ENCODE measurements around the gene SLC25A17. TPM values are rescaled to one million over a fixed set of nuclear protein-coding genes. Genes with fewer than 3 reads are reported as not detected.
A peak's percentile ranks its signal among the peaks of the same experiment; 100 is the strongest.

Gene SLC25A17
- total RNA-seq, 1 donor from 2014 or later = 25.7 TPM

- no peak for DNase-seq (ENCODE audit: low read depth, low spot score)
- Mint-ChIP-seq H3K9me3 (no peaks in the 10 kb centered on the region), H3K4me1 (peaks cover 23% of the 10 kb centered on the region), H3K27me3 (ENCODE audit: low read depth) (peaks cover 4% of the 10 kb centered on the region), H3K4me3 (no peak overlapping the region), H3K36me3 (ENCODE audit: low read depth) (no peaks in the 10 kb centered on the region), H3K27ac (ENCODE audit: unreplicated experiment) (no peak overlapping the region)
- TF ChIP-seq, protein P1, sequence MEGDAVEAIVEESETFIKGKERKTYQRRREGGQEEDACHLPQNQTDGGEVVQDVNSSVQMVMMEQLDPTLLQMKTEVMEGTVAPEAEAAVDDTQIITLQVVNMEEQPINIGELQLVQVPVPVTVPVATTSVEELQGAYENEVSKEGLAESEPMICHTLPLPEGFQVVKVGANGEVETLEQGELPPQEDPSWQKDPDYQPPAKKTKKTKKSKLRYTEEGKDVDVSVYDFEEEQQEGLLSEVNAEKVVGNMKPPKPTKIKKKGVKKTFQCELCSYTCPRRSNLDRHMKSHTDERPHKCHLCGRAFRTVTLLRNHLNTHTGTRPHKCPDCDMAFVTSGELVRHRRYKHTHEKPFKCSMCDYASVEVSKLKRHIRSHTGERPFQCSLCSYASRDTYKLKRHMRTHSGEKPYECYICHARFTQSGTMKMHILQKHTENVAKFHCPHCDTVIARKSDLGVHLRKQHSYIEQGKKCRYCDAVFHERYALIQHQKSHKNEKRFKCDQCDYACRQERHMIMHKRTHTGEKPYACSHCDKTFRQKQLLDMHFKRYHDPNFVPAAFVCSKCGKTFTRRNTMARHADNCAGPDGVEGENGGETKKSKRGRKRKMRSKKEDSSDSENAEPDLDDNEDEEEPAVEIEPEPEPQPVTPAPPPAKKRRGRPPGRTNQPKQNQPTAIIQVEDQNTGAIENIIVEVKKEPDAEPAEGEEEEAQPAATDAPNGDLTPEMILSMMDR (conservative IDR thresholded peaks at IDR 0.05) = no peak
Measured at GRCh38 chr22:40732999-40733292, 86.2 kb downstream of the SLC25A17 start.

DNA sequence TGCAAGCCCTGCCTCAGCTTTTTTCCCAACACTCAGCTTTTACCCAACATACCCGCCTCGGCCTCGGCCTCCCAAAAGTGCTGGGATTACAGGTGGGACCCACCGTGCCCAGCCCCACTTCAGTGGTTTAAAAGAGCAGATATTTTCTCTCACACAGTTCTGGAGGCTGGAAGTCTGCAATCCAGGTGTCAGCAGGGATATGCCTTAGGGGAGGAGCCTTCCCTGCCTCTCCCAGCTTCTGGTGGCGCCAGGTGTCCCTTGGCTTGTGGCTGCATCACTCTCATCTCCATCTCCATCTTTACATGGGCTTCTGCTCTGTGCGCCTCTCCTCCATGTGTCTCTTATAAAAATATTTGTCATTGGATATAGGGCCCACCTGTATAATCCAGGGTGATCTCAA, 89.9 kb downstream of the SLC25A17 start:
- TF ChIP-seq, protein P1 (conservative IDR thresholded peaks at IDR 0.05) = no peak
- H3K9me3 Mint-ChIP-seq = no peaks in the 10 kb centered on the region
- H3K27me3 Mint-ChIP-seq (ENCODE audit: low read depth) = peaks cover 9% of the 10 kb centered on the region
- peaks cover 36% of the 10 kb centered on the region for H3K4me1 Mint-ChIP-seq
- no peak for DNase-seq (ENCODE audit: low read depth, low spot score)
- no peak overlapping the region for H3K27ac Mint-ChIP-seq (ENCODE audit: unreplicated experiment)
- no peak overlapping the region for H3K4me3 Mint-ChIP-seq
- no peaks in the 10 kb centered on the region for H3K36me3 Mint-ChIP-seq (ENCODE audit: low read depth)

DNA sequence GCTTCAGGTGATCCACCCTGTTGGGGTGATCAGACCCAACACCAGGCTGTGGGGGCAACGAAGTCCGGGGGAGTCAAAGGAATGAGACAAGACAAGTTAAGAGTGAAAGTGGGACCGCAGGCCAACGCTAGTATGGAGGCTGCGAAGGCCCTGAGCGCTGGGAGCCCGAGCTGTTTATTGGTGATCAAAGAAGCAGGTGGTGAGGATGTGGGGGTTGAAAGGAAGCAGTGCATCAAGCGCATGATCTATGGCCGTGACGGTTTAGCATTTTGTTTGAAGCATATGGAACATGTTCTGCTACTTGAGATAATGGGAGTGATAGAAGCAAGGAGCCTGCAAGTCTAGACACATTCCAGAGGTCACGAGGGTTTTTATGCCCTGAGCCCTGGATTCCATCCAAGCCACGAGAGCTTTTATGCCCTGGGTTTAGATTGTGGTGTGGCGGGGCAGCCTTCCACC, 90.4 kb downstream of the SLC25A17 start:
- Mint-ChIP-seq H3K4me1 (peaks cover 34% of the 10 kb centered on the region), H3K4me3 (no peak overlapping the region), H3K27ac (ENCODE audit: unreplicated experiment) (no peak overlapping the region), H3K9me3 (no peaks in the 10 kb centered on the region), H3K27me3 (ENCODE audit: low read depth) (peaks cover 11% of the 10 kb centered on the region), H3K36me3 (ENCODE audit: low read depth) (no peaks in the 10 kb centered on the region)
- DNase-seq (ENCODE audit: low read depth, low spot score) = no peak
- TF ChIP-seq, protein P1 (conservative IDR thresholded peaks at IDR 0.05) = no peak

DNA sequence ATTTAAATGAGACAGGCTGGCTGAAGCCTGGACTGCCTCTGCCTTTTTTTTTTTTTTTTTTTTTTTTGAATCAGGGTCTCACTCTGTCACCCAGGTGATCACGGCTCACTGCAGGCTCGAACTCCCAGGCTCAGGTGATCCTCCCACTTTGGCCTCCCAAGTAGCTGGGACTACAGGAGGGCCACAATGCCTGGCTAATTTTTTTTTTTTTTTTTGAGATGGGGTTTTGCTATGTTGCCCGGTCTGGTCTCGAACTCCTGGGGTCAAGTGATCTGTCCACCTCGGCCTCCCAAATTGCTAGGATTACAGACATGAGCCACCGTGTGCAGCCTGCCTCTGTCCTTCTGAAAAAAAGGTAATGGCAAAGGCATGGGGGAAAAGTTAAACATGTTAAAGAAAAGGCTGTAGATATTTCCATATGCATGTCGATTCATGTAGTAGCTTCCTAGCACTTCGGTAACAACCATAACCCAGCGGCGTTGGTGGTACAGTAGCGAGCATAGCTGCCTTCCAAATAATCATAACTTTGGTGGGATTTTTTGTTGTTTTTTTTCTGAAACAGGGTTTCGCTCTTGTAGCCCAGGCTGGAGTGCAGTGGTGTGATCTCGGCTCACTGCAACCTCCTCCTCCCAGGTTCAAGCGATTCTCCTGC, 91.1 kb downstream of the SLC25A17 start:
- TF ChIP-seq, protein P1 (conservative IDR thresholded peaks at IDR 0.05) = no peak

DNA sequence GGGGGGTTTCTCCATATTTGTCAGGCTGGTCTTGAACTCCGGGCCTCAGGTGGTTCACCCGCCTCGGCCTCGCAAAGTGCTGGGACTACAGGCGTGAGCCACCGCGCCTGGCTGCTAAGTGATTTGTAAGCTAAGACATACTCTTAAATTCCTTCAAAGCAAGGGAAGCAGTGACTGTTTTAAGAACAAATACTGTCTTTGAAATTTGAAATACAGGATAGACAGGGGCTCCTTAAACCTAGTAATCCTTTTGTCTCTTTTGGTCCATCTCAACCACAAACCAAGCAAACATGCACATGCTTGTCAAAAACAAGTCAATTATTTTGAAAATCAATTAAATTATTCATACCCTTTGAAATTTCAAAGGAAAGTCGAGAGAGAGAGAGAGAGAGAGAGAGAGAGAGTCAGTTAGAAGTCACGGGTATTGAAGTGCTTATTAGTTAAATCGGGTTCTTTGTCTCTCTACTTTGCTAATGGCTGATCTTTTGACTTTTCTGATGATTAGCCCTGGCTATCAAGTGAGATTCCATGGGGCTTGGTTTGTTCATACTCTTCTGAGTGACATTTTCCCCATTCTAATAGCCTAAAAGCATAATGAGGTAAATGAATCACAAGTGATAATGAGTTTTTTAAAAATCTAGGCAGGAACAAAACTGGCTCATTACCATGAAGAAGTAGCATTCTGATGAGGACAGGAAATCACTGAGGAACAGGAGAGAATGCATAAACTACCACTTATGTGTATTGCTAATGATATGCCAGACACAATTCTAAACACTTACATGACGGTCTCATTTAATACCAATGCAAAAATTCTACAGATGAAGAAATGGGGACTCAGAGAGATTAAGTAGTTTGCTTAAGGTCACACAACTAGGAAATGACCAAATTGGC, 91.8 kb downstream of the SLC25A17 start:
- Mint-ChIP-seq H3K27ac (ENCODE audit: unreplicated experiment) (peak overlapping the region; percentile 15), H3K36me3 (ENCODE audit: low read depth) (no peaks in the 10 kb centered on the region), H3K4me1 (peaks cover 30% of the 10 kb centered on the region), H3K9me3 (no peaks in the 10 kb centered on the region), H3K27me3 (ENCODE audit: low read depth) (peaks cover 15% of the 10 kb centered on the region), H3K4me3 (no peak overlapping the region)
- TF ChIP-seq, protein P1 (conservative IDR thresholded peaks at IDR 0.05) = no peak
- no peak for DNase-seq (ENCODE audit: low read depth, low spot score)

More for the DNA sequence above, 91.1 kb downstream of the SLC25A17 start:
- DNase-seq (ENCODE audit: low read depth, low spot score) = no peak
- peaks cover 17% of the 10 kb centered on the region for H3K27me3 Mint-ChIP-seq (ENCODE audit: low read depth)
- H3K4me3 Mint-ChIP-seq = no peak overlapping the region
- H3K4me1 Mint-ChIP-seq = peaks cover 37% of the 10 kb centered on the region
- no peak overlapping the region for H3K27ac Mint-ChIP-seq (ENCODE audit: unreplicated experiment)
- no peaks in the 10 kb centered on the region for H3K9me3 Mint-ChIP-seq
- H3K36me3 Mint-ChIP-seq (ENCODE audit: low read depth) = no peaks in the 10 kb centered on the region

Data from neural crest cell (in vitro differentiated cells).